Mesodermal cell (in vitro differentiated cells): ENCODE data around the gene CCDC27.
"Not testable (repeated sequence)": the region's sequence is repeated elsewhere in the genome, so short reads cannot be mapped to it uniquely, and the experiment has no call there.

Experiments used
- H3K27ac ChIP-seq: 2 replicates; pipeline ENCODE4 v1.7.0; 2013; ENCODE audit warnings: mild to moderate bottlenecking, low read depth, low read length, moderate library complexity; ENCODE audit not compliant: severe bottlenecking
- H3K36me3 ChIP-seq: 2 replicates; pipeline ENCODE4 v1.7.1; 2013; ENCODE audit warnings: mild to moderate bottlenecking, low read length, moderate library complexity; ENCODE audit not compliant: control insufficient read depth, insufficient read depth
- H3K4me1 ChIP-seq: one replicate; pipeline ENCODE4 v1.7.1; 2013; ENCODE audit warnings: mild to moderate bottlenecking, low read length; ENCODE audit not compliant: insufficient read depth, control insufficient read depth, poor library complexity, severe bottlenecking
- H3K4me3 ChIP-seq: 2 replicates; pipeline ENCODE4 v1.7.0; 2013; ENCODE audit warnings: low read length, control low read depth, mild to moderate bottlenecking; ENCODE audit not compliant: insufficient read depth, poor library complexity, severe bottlenecking; ENCODE audit errors: extremely low read depth
- H3K9me3 ChIP-seq: 2 replicates; pipeline ENCODE4 v1.7.1; 2013; ENCODE audit warnings: mild to moderate bottlenecking, low read length, moderate library complexity; ENCODE audit not compliant: control insufficient read depth
- WGBS, 2 experiments: methylation state at CpG; one replicate each; pipeline ENCODE4 v1.1.5; 2013; ENCODE audit warnings: missing lambda C conversion rate in 2 of 2; ENCODE audit not compliant: insufficient coverage in 2 of 2; 5-methylcytosine and 5-hydroxymethylcytosine counted together

CCDC27 gene

GRCh38 chr1:3789421-3790300 is 37.4 kb downstream of the CCDC27 start:
- Histone ChIP-seq H3K27ac (no peak overlapping the region), H3K4me3 (no peak overlapping the region), H3K36me3 (peaks cover 55% of the 10 kb centered on the region), H3K4me1 (peaks cover 6% of the 10 kb centered on the region), H3K9me3 (no peaks in the 10 kb centered on the region)
- 91 to 94% methylated on average over 31 to 33 of the region's 34 CpGs for WGBS, 2 experiments

GRCh38 chr1:3790500-3790923 is 38.3 kb downstream of the CCDC27 start:
- WGBS, 2 experiments, result 93 to 96% methylated on average over 10 to 12 of the region's 12 CpGs

GRCh38 chr1:3790952-3791351 is 38.7 kb downstream of the CCDC27 start:
- WGBS, 2 experiments, result 95 to 98% methylated on average over 16 to 17 of the region's 18 CpGs
- Histone ChIP-seq H3K4me1 (peaks cover 6% of the 10 kb centered on the region), H3K9me3 (no peaks in the 10 kb centered on the region), H3K36me3 (peaks cover 43% of the 10 kb centered on the region), H3K4me3 (no peak overlapping the region), H3K27ac (no peak overlapping the region)

More at GRCh38 chr1:3790500-3790923, 38.3 kb downstream of the CCDC27 start:
- no peaks in the 10 kb centered on the region for H3K9me3 ChIP-seq
- no peak overlapping the region for H3K27ac ChIP-seq
- peaks cover 6% of the 10 kb centered on the region for H3K4me1 ChIP-seq
- peaks cover 48% of the 10 kb centered on the region for H3K36me3 ChIP-seq
- H3K4me3 ChIP-seq, result no peak overlapping the region

- Histone ChIP-seq H3K9me3 (no peaks in the 10 kb centered on the region), H3K27ac (no peak overlapping the region), H3K4me1 (peaks cover 6% of the 10 kb centered on the region), H3K4me3 (peak overlapping the region; percentile 79), H3K36me3 (peaks cover 14% of the 10 kb centered on the region)
- 2 to 5% methylated on average over 46 to 52 of the region's 53 CpGs for WGBS, 2 experiments
These were observed 43.4 kb downstream of the CCDC27 start for GRCh38 chr1:3795453-3796214.

- peaks cover 6% of the 10 kb centered on the region for H3K4me1 ChIP-seq
These were observed 44.2 kb downstream of the CCDC27 start, which contains the start of gene LRRC47 for GRCh38 chr1:3796215-3797061. LRRC47 (minus strand) TSS chr1:3796498; CDS start chr1:3796476, 22 bp downstream.

GRCh38 chr1:3799976-3800685 is 47.9 kb downstream of the CCDC27 start:
- Histone ChIP-seq H3K27ac (no peak overlapping the region), H3K9me3 (no peaks in the 10 kb centered on the region)
- WGBS, 2 experiments, result 81 to 91% methylated on average over 3 to 8 of the region's 11 CpGs

More at GRCh38 chr1:3796215-3797061, 44.2 kb downstream of the CCDC27 start, which contains the start of gene LRRC47:
- Histone ChIP-seq H3K36me3 (peaks cover 14% of the 10 kb centered on the region), H3K9me3 (no peaks in the 10 kb centered on the region), H3K27ac (no peak within 1 kb of the TSS), H3K4me3 (peak within 1 kb of the TSS; percentile 79)
- WGBS, 2 experiments, result 9 to 10% methylated on average over 48 to 56 of the region's 60 CpGs

GRCh38 chr1:3800795-3801194 is 48.5 kb downstream of the CCDC27 start:
- not testable (repeated sequence) for H3K9me3 ChIP-seq, H3K4me3 ChIP-seq, H3K4me1 ChIP-seq, H3K27ac ChIP-seq, H3K36me3 ChIP-seq
- WGBS, 2 experiments, result 89 to 92% methylated on average over 2 of the region's 3 CpGs

More at GRCh38 chr1:3799976-3800685, 47.9 kb downstream of the CCDC27 start:
- no peaks in the 10 kb centered on the region for H3K36me3 ChIP-seq
- no peak overlapping the region for H3K4me3 ChIP-seq
- no peaks in the 10 kb centered on the region for H3K4me1 ChIP-seq

GRCh38 chr1:3803905-3804626 is 51.8 kb downstream of the CCDC27 start:
- no peak overlapping the region for H3K27ac ChIP-seq
- H3K9me3 ChIP-seq, result peaks cover 14% of the 10 kb centered on the region
- no peaks in the 10 kb centered on the region for H3K36me3 ChIP-seq
- 80 to 87% methylated on average over 18 of the region's 19 CpGs for WGBS, 2 experiments
- no peaks in the 10 kb centered on the region for H3K4me1 ChIP-seq
- H3K4me3 ChIP-seq, result no peak overlapping the region

GRCh38 chr1:3804627-3804944 is 52.3 kb downstream of the CCDC27 start:
- H3K9me3 ChIP-seq, result peaks cover 14% of the 10 kb centered on the region
- not testable (repeated sequence) for H3K36me3 ChIP-seq, H3K27ac ChIP-seq, H3K4me1 ChIP-seq, H3K4me3 ChIP-seq
- WGBS, 2 experiments, result 84 to 91% methylated on average over 7 of the region's 7 CpGs
